DND-41 (cell line): ENCODE measurements around the gene CPA2.

Source experiments
- ATAC-seq: fragments of 200-7000 bp; cut with Tn5 transposase; 3 replicates; pipeline ENCODE4 v1.9.1; 2021; ENCODE audit warnings: low read depth; ENCODE audit not compliant: insufficient read depth
- DNase-seq: peaks from one replicate; pipeline ENCODE4 v3.0.0-alpha.2; 2020
- H2AFZ ChIP-seq: 2 replicates; pipeline ENCODE4 v1.6.0; 2012; ENCODE audit warnings: low read depth, low read length
- H3K27ac ChIP-seq: 2 replicates; pipeline ENCODE4 v1.5.1; 2012; ENCODE audit warnings: low read length, inconsistent platforms
- H3K27me3 ChIP-seq: fragments of 200-600 bp; sonication (generic); 2 replicates; pipeline ENCODE4 v1.6.0; 2012; ENCODE audit warnings: low read length, mild to moderate bottlenecking, inconsistent platforms; ENCODE audit not compliant: insufficient read depth, poor library complexity
- H3K36me3 ChIP-seq: 2 replicates; pipeline ENCODE4 v1.5.1; 2012; ENCODE audit warnings: low read length, inconsistent platforms; ENCODE audit not compliant: insufficient read depth
- H3K4me1 ChIP-seq: 2 replicates; pipeline ENCODE4 v1.5.1; 2012; ENCODE audit warnings: mild to moderate bottlenecking, low read length; ENCODE audit not compliant: insufficient read depth
- H3K4me2 ChIP-seq: 2 replicates; pipeline ENCODE4 v1.6.0; 2012; ENCODE audit warnings: mild to moderate bottlenecking, moderate library complexity, low read length, inconsistent platforms; ENCODE audit not compliant: insufficient read depth
- H3K4me3 ChIP-seq, 2 experiments: fragments of 200-600 bp in 1 of 2; shearing (Covaris generic) in 1 of 2; 2 replicates each; pipeline ENCODE4 v1.5.1; 2012 to 2016; ENCODE audit warnings: inconsistent platforms in 2 of 2, low read length in 2 of 2, mild to moderate bottlenecking in 2 of 2, low read depth in 1 of 2, moderate library complexity in 1 of 2
- H3K79me2 ChIP-seq: 2 replicates; pipeline ENCODE4 v1.6.0; 2012; ENCODE audit warnings: low read length, inconsistent platforms; ENCODE audit not compliant: insufficient read depth
- H3K9ac ChIP-seq: 2 replicates; pipeline ENCODE4 v1.6.0; 2012; ENCODE audit warnings: low read depth, mild to moderate bottlenecking, inconsistent platforms, low read length, moderate library complexity
- H3K9me3 ChIP-seq: 2 replicates; pipeline ENCODE4 v1.5.1; 2012; ENCODE audit warnings: low read length, moderate library complexity, mild to moderate bottlenecking, inconsistent platforms; ENCODE audit not compliant: insufficient read depth, severe bottlenecking
- H4K20me1 ChIP-seq: 2 replicates; pipeline ENCODE4 v1.6.0; 2012; ENCODE audit warnings: low read length; ENCODE audit not compliant: insufficient read depth
- CTCF ChIP-seq: IDR thresholded peaks from 2 replicates; pipeline ENCODE4 v1.5.1; 2012; ENCODE audit warnings: borderline replicate concordance, low read length, moderate library complexity, mild to moderate bottlenecking; ENCODE audit not compliant: poor library complexity, severe bottlenecking; ENCODE audit errors: extremely low read depth
- EZH2 ChIP-seq: IDR thresholded peaks from 3 replicates; pipeline ENCODE4 v1.6.1; 2012; ENCODE audit warnings: borderline replicate concordance, low read depth, mild to moderate bottlenecking, moderate library complexity, low read length, inconsistent platforms; ENCODE audit not compliant: severe bottlenecking

CPA2 gene

GRCh38 chr7:130277763-130278643 lies 11.3 kb downstream of the CPA2 start:
- Histone ChIP-seq H3K4me2 (no peak overlapping the region), H3K27ac (no peak overlapping the region), H3K36me3 (no peaks in the 10 kb centered on the region), H3K4me1 (peaks cover 9% of the 10 kb centered on the region), H3K9ac (no peak overlapping the region), H3K4me3 (no peak overlapping the region), H4K20me1 (no peaks in the 10 kb centered on the region), H3K9me3 (no peaks in the 10 kb centered on the region), H3K79me2 (no peaks in the 10 kb centered on the region), H2AFZ (no peak overlapping the region), H3K27me3 (peaks cover 26% of the 10 kb centered on the region)
- DNase-seq (no peak), ATAC-seq (0 out of 3 replicates have a peak, but pooled peaks have one; percentile 40)
- peak; percentile 42 for TF ChIP-seq CTCF
- TF ChIP-seq EZH2, result no peak

- Histone ChIP-seq H3K4me1 (0 out of 2 replicates have a peak, but pooled peaks cover under 1% of the 10 kb centered on the region), H3K4me3 (no peak overlapping the region), H3K27ac (no peak overlapping the region), H3K9ac (no peak overlapping the region), H3K36me3 (no peaks in the 10 kb centered on the region), H3K4me2 (no peak overlapping the region), H4K20me1 (no peaks in the 10 kb centered on the region), H3K79me2 (no peaks in the 10 kb centered on the region), H3K27me3 (peaks cover 20% of the 10 kb centered on the region), H2AFZ (no peak overlapping the region), H3K9me3 (no peaks in the 10 kb centered on the region)
- ATAC-seq (no peak), DNase-seq (no peak)
- TF ChIP-seq CTCF (no peak), EZH2 (no peak)
These were observed 12.2 kb downstream of the CPA2 start for GRCh38 chr7:130278860-130279259.

GRCh38 chr7:130279286-130279685 lies 12.6 kb downstream of the CPA2 start:
- no peaks in the 10 kb centered on the region for H4K20me1 ChIP-seq
- H3K36me3 ChIP-seq, result no peaks in the 10 kb centered on the region
- DNase-seq, result no peak
- H3K4me2 ChIP-seq, result no peak overlapping the region
- no peak overlapping the region for H3K9ac ChIP-seq
- H3K79me2 ChIP-seq, result no peaks in the 10 kb centered on the region
- no peak overlapping the region for H2AFZ ChIP-seq
- H3K27me3 ChIP-seq, result peaks cover 24% of the 10 kb centered on the region
- H3K4me3 ChIP-seq, result no peak overlapping the region
- H3K9me3 ChIP-seq, result no peaks in the 10 kb centered on the region
- TF ChIP-seq EZH2, result no peak
- no peak for TF ChIP-seq CTCF
- no peak for ATAC-seq
- no peaks in the 10 kb centered on the region for H3K4me1 ChIP-seq
- H3K27ac ChIP-seq, result no peak overlapping the region

- no peak overlapping the region for H3K4me3 ChIP-seq
- no peaks in the 10 kb centered on the region for H3K4me1 ChIP-seq
- H3K27me3 ChIP-seq, result peaks cover 22% of the 10 kb centered on the region
- ATAC-seq (no peak), DNase-seq (no peak)
- H3K9me3 ChIP-seq, result no peaks in the 10 kb centered on the region
- no peaks in the 10 kb centered on the region for H3K36me3 ChIP-seq
- no peak overlapping the region for H3K9ac ChIP-seq
- no peak overlapping the region for H3K27ac ChIP-seq
- no peak overlapping the region for H2AFZ ChIP-seq
- no peaks in the 10 kb centered on the region for H3K79me2 ChIP-seq
- no peak overlapping the region for H3K4me2 ChIP-seq
- no peaks in the 10 kb centered on the region for H4K20me1 ChIP-seq
- no peak for TF ChIP-seq CTCF
- no peak for TF ChIP-seq EZH2
These were observed 13.2 kb downstream of the CPA2 start for GRCh38 chr7:130279906-130280305.
